ENCODE results near the gene HSFX4.
"Not testable (repeated sequence)": the region's sequence is repeated elsewhere in the genome, so short reads cannot be mapped to it uniquely, and the experiment has no call there.

Gene HSFX4

GRCh38 chrX:149937871-149938426 lies 8.6 kb downstream of the HSFX4 start:
- DNase-seq (ENCODE audit: low read depth in 2 of 2): no peak

DNA sequence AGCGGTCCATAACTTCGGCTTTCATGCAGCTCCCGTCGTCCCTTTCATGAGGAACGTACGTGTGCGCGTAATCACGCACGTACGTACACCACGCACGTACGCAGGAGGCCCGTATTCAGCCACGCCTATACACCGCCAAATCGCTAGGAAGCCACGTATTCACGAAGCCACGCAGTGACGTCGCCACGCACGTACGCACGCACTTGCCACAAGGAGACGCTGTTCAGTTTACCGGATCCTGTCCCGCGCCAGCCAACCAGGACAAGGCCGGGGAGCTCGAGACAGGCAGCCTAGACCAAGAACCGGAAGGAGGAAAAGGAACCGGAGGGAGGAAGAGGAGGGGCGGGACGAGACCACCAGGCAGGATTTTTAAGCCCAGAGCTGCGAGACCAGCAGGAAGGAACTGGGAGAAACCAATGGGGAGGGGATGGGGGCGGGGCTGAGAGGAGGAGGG lies 9.1 kb downstream of the HSFX4 start, which contains the start of gene EOLA2:
Gene EOLA2, minus strand, starts transcription at position 65 of the 454 bp plus-strand sequence. CDS start 4,617 bp downstream, outside the sequence.
- peak; percentile 80 to 87 for DNase-seq (ENCODE audit: low read depth in 2 of 2)

- peak; percentile 70 to 78 for DNase-seq (ENCODE audit: low read depth in 2 of 2)
Observed at GRCh38 chrX:149938881-149939654, 9.7 kb downstream of the HSFX4 start.

- DNase-seq (ENCODE audit: low read depth in 2 of 2): no peak
Observed at GRCh38 chrX:149939655-149939904, 10.2 kb downstream of the HSFX4 start.

- DNase-seq (ENCODE audit: low read depth in 2 of 2): peak; percentile 76 to 85
Observed at GRCh38 chrX:149939905-149940673, 10.7 kb downstream of the HSFX4 start.

DNA sequence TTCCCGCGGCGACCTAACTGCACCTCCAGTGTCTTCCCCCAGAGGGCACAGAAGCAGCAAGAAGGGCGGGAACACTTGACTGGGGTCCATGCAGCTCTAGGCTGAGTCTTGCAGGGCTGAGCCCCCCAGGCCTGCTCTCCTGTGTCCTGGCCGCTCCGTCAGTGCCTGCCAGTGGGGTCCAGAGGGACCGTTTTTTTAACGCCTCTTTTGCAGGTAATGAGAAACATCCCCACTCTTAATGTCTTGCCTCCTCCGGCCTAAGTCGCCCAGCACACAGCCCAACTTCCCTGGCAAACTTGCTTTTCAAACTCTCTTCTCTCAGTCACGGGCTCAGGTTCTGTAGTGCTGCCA lies 11.3 kb downstream of the HSFX4 start:
- not testable (repeated sequence) for DNase-seq (ENCODE audit: low read depth in 2 of 2)

GRCh38 chrX:149945087-149945670 lies 15.8 kb downstream of the HSFX4 start:
- not testable (repeated sequence) for DNase-seq (ENCODE audit: low read depth in 2 of 2)

GRCh38 chrX:149945820-149946219 lies 16.4 kb downstream of the HSFX4 start:
- not testable (repeated sequence) for DNase-seq (ENCODE audit: low read depth in 2 of 2)

GRCh38 chrX:149946932-149947331 lies 17.6 kb downstream of the HSFX4 start:
- not testable (repeated sequence) for DNase-seq (ENCODE audit: low read depth in 2 of 2)

- no peak for DNase-seq (ENCODE audit: low read depth in 2 of 2)
Observed at GRCh38 chrX:149948016-149948415, 18.6 kb downstream of the HSFX4 start.

GRCh38 chrX:149949743-149950436 lies 20.5 kb downstream of the HSFX4 start:
- no peak for DNase-seq (ENCODE audit: low read depth in 2 of 2)

GRCh38 chrX:149950681-149951080 lies 21.3 kb downstream of the HSFX4 start:
- DNase-seq (ENCODE audit: low read depth in 2 of 2): no peak

GRCh38 chrX:149961572-149961971 lies 32.2 kb downstream of the HSFX4 start:
- DNase-seq (ENCODE audit: low read depth in 2 of 2): no peak

GRCh38 chrX:149962010-149962409 lies 32.6 kb downstream of the HSFX4 start:
- no peak for DNase-seq (ENCODE audit: low read depth in 2 of 2)

- DNase-seq (ENCODE audit: low read depth in 2 of 2): no peak
Observed at GRCh38 chrX:149962859-149963757, 33.7 kb downstream of the HSFX4 start.

DNA sequence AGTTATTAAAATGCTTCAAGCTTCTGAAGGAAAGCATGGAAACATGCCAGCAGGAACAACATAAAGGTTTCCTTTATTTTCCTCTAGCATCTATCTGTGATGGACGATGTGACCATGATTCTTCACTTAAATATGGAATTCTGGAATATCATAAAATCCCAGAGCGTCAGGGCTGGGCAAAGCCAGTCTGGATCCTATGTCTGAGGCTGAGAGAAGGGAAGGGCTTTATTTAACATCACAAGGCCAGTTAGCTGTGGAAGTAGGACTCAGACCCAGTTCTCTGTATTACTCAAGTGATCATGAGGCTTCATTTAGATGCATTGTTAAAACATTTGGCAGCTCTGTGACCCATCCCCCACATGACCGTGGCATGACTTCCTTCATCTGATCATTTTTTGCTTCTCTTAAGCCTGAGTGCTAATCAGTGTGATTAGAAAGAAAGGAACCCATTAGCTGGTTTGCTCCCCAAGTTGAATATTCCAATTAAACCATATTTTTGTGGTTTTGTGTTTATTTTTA lies 49.8 kb downstream of the HSFX4 start:
- DNase-seq (ENCODE audit: low read depth in 2 of 2): no peak

All from stimulated activated CD8-positive, alpha-beta memory T cell treated with anti-CD3 and anti-CD28 coated beads, Interleukin-15, amount 100 ng/mL, for 4 hours (primary cell).